CD4-positive, alpha-beta T cell treated with Interleukin-17A for 4 hours (primary cell): ENCODE results near the gene SLC2A4RG.

Source experiments
- DNase-seq: peaks from one replicate; pipeline ENCODE4 v3.0.0-alpha.2; 2020; ENCODE audit warnings: mixed read lengths

The SLC2A4RG gene

GRCh38 chr20:63741676-63742380 lies 2.3 kb downstream of the SLC2A4RG start:
- DNase-seq: no peak

DNA sequence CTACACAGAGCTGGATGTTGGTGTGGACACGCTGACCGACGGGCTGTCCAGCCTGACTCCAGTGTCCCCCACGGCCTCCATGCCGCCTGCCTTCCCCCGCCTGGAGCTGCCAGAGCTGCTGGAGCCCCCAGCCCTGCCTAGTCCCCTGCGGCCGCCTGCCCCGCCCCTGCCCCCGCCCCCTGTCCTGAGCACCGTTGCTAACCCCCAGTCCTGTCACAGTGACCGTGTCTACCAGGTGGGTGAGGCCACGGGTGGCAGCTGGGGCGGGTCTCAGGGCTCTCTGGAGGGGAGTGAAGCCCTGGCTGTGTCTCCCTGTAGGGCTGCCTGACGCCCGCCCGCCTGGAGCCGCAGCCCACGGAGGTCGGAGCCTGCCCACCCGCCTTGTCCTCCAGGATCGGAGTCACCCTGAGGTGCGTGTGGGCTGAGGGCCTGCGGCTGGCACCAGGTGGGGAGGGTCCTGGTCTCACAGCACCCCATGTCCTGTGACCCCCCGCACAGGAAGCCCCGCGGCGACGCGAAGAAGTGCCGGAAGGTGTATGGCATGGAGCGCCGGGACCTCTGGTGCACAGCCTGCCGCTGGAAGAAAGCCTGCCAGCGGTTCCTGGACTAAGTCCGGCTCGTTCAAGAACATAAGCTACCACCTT lies 2.9 kb downstream of the SLC2A4RG start:
- DNase-seq: no peak

DNA sequence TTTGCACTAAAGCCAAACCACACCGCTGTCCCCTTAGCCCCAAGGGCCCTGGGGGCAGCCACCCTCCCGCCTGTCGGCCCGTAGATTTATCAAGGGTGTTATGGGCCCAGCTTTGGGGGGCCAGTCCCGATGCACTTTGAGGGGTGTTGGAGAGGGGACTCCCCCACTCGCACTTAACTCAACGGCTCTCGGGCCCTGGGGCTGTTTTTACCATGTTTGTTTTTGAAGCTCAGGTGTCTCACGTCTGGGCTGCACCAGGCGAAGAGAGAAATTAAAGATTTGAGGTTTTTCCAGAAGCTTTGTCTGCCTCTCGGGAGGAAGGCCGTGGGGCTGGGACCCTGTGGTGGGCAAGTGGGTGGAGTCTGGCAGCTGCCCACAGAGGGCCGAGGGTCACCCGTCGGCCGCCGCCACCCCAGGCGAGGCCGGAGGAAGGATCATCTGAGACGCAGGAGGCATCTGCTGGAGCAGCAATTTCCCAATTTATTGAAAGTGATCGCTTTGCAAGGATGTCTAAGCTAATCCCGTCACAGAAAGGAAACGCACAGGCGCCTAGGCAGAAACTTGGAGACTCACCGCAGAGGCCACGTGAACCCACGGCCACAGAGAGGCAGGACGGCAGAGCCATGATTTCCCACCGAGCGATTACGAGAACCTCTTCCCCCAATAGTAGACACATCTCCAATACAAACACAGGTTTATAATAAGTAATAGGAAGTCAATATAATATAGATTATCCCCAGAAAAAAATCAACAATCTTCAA lies 3.8 kb downstream of the SLC2A4RG start:
- no peak for DNase-seq

DNA sequence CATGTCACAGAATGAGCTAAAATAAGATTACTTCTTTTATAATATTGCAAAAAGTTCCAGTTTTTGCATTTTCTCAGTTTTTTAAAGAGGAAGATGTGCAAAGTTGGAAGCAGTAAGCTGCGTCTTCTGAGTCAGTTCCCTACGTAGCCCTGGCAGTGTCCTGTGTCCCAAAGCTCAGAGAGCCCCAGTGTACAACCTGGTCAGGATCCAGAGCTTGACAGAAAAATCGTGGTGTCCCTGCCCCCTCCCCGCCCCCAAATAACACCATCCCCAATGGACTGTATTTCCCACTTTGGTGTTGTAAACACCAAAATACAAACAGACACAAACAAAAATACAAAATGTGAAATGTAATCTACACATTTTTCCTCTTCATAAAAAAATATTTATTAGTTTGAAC lies 4.6 kb downstream of the SLC2A4RG start:
- no peak for DNase-seq

DNA sequence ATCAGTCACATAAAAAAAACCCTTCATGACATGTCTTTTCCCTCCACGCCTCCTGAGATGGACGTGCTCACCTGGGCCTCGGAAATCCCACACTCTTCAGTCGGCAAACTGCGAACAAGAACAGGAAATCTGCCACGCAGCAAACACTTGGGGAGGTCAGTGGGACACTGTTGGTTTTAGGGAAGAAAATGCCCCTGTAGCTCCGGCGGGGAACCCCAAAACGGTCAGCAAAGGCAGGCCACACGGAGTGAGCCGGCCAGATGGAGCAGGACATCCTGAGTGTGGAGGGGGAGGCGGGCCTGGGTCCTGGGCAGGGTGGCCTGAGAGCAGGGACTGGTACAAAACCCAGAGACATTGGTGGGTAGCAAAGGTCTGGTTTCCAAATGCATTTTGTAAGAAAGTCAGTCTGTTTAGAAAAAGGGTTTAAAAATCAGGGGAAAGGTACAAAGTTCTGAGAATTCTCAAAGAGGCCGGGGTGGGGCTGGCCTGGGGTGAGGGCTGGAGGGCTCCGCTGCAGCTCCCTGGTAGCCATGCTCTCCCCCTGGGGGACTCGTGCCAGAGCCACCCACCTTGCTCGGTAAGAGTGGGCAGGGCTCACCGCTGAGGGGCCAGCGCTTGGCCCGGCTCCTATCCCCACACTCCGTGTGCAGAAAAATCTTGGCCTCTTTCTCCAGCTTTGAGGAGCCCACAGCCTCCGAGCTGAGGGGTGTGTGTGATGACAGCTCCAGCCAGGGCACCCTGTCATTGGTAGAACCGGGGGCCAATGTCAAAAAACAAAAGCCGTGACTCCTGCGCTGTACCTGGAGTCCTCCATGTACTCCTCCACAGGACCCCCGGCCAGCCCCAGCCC lies 5.2 kb downstream of the SLC2A4RG start:
- no peak for DNase-seq

- DNase-seq: no peak
Observed at GRCh38 chr20:63745424-63745805, 5.8 kb downstream of the SLC2A4RG start.

DNA sequence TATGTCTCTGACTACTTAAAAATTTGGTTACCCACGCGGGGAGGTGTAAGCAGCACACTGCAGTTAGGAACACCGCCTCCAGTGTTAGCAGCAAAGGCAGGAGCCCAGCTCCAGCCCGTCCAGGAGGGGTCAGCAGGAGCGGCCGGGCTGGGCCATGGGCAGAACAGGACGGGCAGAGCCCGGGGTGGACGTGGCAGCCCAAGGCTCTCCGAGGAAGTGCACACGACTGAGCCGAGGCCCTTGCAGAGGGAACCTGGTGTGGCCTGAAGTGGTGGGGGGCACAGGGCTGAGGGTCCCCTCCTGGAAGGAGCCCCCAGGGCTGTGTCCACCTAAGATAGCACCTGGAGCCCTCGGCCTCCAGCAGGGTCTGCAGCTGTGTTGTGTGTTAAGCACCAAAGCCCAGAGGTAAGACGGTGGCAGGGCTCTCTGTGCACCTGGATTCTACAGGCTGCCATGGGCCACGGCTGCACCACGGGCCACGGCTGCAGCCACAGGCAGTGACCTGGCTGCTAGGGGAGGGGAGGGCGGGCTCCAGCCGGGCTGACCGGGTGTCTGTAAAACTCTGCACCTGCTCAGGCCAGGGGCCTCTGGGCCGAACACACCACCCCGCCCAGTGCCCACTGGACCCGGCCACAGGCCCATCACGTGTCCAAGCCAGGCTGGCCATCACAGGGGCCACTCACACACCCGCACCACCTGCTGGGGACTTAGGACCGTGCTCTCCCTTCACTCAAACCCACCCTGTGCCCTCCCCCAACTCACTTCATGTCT lies 6.6 kb downstream of the SLC2A4RG start:
- DNase-seq: no peak

- DNase-seq: no peak
Observed at GRCh38 chr20:63746751-63747315, 7.3 kb downstream of the SLC2A4RG start.

- DNase-seq: no peak
Observed at GRCh38 chr20:63747622-63748069, 8.1 kb downstream of the SLC2A4RG start.

DNA sequence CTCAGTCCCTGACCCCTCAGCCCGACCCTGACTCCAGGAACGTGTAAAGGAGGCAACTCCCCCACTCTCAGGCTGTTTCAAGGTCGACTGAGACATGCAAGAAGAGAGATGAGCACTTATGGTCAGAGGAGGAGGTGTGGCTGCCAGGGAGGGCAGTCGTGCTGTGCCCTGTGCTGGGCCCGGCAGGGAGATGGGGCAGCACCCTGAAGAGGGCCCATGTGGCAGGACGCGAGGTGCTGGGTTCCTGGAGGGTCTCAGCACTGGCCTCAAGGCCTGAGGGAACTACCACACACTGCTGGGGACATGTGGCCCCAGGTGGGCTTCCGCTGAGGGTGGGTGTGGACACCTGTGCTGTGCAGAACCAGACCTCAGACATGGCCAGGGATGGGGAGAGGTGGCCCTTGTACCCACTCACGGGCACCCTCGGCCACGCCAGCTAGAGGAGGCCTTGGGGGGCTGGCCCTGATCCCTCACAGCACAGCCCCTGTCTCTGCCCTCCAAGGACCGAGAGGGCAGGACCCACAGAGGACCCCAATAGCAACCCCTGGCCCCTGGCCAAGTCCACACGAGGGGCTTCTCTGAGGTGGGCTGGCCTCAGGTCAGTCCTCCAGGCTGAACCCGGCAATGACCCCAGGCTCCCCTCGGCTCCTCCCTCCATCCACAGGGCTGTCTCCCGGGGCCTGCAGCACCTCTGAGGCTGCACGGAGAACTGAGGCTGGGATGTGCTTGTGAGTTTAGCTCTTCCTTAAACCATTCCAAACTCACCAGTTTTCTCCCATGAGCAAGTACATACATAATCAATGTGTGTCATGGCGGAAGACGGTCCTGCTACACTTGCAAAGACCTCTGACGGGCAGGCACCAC lies 8.7 kb downstream of the SLC2A4RG start:
- DNase-seq: no peak

- no peak for DNase-seq
Observed at GRCh38 chr20:63748934-63749270, 9.3 kb downstream of the SLC2A4RG start.

- DNase-seq: no peak
Observed at GRCh38 chr20:63749597-63750508, 10.3 kb downstream of the SLC2A4RG start.

- peak; percentile 87 for DNase-seq
Observed at GRCh38 chr20:63750807-63751470, 11.4 kb downstream of the SLC2A4RG start.

GRCh38 chr20:63751471-63752271 lies 12.1 kb downstream of the SLC2A4RG start:
- DNase-seq: no peak

GRCh38 chr20:63752411-63753101 lies 13.0 kb downstream of the SLC2A4RG start:
- no peak for DNase-seq

GRCh38 chr20:63753381-63753780 lies 13.8 kb downstream of the SLC2A4RG start:
- DNase-seq: no peak

GRCh38 chr20:63754008-63754407 lies 14.4 kb downstream of the SLC2A4RG start:
- no peak for DNase-seq
